Measurements from ENCODE around the gene OSBPL10.
"Not testable (repeated sequence)": the region's sequence is repeated elsewhere in the genome, so short reads cannot be mapped to it uniquely, and the experiment has no call there.

Gene OSBPL10

GRCh38 chr3:31692751-31693150 lies 288.3 kb downstream of the OSBPL10 start:
- H3K4me3 ChIP-seq (ENCODE audit: low read depth, low read length) = no peak overlapping the region
- no peak for DNase-seq (ENCODE audit: low read depth)
- TF ChIP-seq, protein P1, sequence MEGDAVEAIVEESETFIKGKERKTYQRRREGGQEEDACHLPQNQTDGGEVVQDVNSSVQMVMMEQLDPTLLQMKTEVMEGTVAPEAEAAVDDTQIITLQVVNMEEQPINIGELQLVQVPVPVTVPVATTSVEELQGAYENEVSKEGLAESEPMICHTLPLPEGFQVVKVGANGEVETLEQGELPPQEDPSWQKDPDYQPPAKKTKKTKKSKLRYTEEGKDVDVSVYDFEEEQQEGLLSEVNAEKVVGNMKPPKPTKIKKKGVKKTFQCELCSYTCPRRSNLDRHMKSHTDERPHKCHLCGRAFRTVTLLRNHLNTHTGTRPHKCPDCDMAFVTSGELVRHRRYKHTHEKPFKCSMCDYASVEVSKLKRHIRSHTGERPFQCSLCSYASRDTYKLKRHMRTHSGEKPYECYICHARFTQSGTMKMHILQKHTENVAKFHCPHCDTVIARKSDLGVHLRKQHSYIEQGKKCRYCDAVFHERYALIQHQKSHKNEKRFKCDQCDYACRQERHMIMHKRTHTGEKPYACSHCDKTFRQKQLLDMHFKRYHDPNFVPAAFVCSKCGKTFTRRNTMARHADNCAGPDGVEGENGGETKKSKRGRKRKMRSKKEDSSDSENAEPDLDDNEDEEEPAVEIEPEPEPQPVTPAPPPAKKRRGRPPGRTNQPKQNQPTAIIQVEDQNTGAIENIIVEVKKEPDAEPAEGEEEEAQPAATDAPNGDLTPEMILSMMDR (conservative IDR thresholded peaks at IDR 0.05; ENCODE audit: low read depth, low read length) = peak; percentile 17

DNA sequence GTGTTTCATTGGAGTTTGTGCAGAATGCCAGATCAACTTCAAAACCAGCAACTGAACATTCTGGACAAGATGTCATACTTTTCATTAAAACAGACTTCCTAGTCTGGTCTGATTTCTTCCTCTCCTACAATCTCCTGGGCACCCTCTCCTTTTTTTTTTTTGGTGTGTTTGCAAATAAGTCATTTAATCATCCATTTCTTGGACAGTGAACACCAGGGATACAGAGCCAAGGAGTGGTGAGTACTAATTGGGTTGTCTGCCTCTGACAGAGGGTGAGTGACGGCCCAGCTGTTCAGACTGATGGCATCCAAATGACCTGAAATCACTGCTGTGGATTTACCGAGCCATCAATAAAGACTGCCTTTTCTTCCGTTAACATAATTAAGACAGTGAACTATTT lies 290.3 kb downstream of the OSBPL10 start:
- TF ChIP-seq, protein P1 (conservative IDR thresholded peaks at IDR 0.05; ENCODE audit: low read depth, low read length) = no peak
- no peak for DNase-seq (ENCODE audit: low read depth)
- H3K4me3 ChIP-seq (ENCODE audit: low read depth, low read length) = no peak overlapping the region

GRCh38 chr3:31689523-31689922 lies 291.5 kb downstream of the OSBPL10 start:
- not testable (repeated sequence) for H3K4me3 ChIP-seq (ENCODE audit: low read depth, low read length); DNase-seq (ENCODE audit: low read depth)

- DNase-seq (ENCODE audit: low read depth) = no peak
- no peak overlapping the region for H3K4me3 ChIP-seq (ENCODE audit: low read depth, low read length)
- TF ChIP-seq, protein P1 (conservative IDR thresholded peaks at IDR 0.05; ENCODE audit: low read depth, low read length) = no peak
Measured at GRCh38 chr3:31688984-31689383, 292.1 kb downstream of the OSBPL10 start.

- no peak for DNase-seq (ENCODE audit: low read depth)
- TF ChIP-seq, protein P1 (conservative IDR thresholded peaks at IDR 0.05; ENCODE audit: low read depth, low read length) = no peak
- no peak overlapping the region for H3K4me3 ChIP-seq (ENCODE audit: low read depth, low read length)
Measured at GRCh38 chr3:31687020-31687802, 293.9 kb downstream of the OSBPL10 start.

DNA sequence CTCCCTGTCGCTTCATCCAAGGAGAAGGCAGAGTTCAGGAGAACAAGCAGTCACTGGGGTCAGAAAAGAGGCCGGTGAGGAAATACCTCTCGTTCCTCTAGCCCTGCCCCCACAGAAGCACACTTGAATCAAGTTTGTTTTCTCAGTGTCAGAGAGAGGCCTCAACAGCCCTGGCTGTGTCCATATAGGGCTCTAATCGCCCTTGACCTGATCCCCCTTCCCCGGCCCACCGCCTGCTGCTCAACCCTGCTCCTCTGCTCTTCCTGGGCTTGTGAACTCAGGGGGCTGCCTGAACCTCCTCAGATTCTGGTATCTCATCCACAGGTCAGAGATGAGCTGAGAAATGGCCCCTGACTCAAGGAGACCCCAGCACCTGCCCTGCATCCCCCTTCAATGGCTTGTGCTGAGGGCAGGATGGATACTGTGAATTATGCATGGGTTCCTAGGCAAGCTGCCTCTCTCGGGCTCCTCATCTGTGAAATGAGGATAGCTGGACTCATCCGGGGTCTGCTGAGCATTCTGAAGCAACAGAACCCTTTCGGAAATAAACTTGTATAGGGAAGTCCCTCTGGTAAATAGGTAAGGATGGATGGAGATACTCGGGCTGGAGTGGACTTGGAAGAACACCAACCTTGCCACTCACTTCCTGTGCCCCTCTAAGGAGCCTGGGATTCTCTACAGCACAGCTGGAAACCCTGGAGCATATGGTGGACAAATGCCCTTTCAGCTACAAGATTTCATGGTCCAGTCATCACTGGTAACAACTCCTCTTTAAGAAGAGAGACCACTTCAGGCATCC lies 300.8 kb downstream of the OSBPL10 start:
- TF ChIP-seq, protein P1 (conservative IDR thresholded peaks at IDR 0.05; ENCODE audit: low read depth, low read length) = no peak

DNA sequence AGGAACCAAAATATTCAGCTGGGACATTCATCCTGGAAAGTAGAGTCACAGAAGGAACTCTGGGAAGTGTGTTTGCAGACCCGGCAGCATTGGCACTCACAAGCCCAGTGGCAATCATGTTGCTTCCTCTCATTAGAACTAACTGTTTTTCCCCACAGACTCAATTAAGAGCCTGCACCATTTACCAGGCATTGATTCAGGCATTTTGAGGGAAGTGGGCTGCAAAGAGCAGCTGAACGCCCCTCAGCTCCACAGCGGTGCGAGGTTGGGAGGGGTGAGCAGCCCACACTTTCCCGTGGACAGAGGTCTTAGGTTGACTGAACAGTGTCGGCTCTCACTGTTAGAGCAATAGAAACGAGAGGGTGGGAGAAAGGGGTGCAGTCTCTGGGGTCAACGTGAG lies 304.5 kb downstream of the OSBPL10 start:
- DNase-seq (ENCODE audit: low read depth) = no peak
- TF ChIP-seq, protein P1 (conservative IDR thresholded peaks at IDR 0.05; ENCODE audit: low read depth, low read length) = no peak
- H3K4me3 ChIP-seq (ENCODE audit: low read depth, low read length) = no peak overlapping the region

More for the DNA sequence above, 300.8 kb downstream of the OSBPL10 start:
- no peak overlapping the region for H3K4me3 ChIP-seq (ENCODE audit: low read depth, low read length)
- peak; percentile 61 for DNase-seq (ENCODE audit: low read depth)

All from choroid plexus epithelial cell (primary cell).